OCI-LY3 (cell line): ENCODE data around the gene HASPIN.

Source experiments
- EZH2phosphoT487 ChIP-seq: fragments of 200-600 bp; shearing (Covaris generic); IDR thresholded peaks from 2 replicates; pipeline ENCODE4 v1.6.1; 2018; ENCODE audit warnings: antibody characterized with exemption, mixed run types, low read depth
- TF ChIP-seq, protein P1 (sequence below): fragments of 200-600, 300-600 bp; sonication (generic); IDR thresholded peaks from 2 replicates; pipeline ENCODE4 v1.5.1; 2014; ENCODE audit warnings: antibody characterized with exemption, low read length, low read depth

DNA sequence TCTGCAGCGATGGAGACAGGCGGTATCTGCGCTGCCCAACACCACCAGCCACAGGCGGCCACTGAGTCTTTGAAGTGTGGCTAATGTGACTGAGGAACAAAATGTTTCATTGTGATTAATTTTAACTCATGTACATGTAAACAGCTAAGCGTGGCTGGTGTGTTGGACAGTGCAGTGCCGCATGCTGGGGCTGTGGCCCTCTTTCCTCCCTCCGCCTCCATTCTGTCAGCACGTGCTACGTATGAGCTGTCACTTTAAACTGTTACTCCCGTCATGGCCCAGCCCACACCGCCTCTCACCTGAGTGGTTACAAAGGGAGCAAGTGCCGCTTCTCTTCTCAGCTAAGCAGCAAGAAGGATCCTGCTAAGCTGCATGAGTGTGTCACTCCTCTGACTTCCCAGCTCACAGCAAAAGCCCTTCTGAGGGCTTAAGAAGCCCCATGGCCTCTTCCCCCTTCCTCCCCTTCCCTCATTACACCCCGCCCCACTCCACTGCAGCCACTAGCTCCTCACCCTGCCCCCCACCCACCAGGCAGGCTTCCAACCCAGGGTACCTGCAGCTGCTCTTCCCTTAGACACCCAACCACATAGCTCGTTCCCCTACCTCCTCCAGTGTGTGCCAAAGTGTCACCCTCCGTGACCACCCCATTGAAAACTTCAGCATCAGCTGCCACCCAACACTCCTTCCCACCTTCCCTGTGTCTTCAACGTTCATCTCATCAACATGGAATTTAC is 15.0 kb downstream of the HASPIN start:
- TF ChIP-seq, protein P1, sequence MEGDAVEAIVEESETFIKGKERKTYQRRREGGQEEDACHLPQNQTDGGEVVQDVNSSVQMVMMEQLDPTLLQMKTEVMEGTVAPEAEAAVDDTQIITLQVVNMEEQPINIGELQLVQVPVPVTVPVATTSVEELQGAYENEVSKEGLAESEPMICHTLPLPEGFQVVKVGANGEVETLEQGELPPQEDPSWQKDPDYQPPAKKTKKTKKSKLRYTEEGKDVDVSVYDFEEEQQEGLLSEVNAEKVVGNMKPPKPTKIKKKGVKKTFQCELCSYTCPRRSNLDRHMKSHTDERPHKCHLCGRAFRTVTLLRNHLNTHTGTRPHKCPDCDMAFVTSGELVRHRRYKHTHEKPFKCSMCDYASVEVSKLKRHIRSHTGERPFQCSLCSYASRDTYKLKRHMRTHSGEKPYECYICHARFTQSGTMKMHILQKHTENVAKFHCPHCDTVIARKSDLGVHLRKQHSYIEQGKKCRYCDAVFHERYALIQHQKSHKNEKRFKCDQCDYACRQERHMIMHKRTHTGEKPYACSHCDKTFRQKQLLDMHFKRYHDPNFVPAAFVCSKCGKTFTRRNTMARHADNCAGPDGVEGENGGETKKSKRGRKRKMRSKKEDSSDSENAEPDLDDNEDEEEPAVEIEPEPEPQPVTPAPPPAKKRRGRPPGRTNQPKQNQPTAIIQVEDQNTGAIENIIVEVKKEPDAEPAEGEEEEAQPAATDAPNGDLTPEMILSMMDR, result no peak
- TF ChIP-seq EZH2phosphoT487, result no peak
